NCI-H2171 (cell line): Measurements from ENCODE around the gene PSAPL1.

Source experiments
- DNase-seq: peaks from one replicate; lab custom pipeline; 2025; lab: John Stamatoyannopoulos, UW

PSAPL1 gene, protein sequence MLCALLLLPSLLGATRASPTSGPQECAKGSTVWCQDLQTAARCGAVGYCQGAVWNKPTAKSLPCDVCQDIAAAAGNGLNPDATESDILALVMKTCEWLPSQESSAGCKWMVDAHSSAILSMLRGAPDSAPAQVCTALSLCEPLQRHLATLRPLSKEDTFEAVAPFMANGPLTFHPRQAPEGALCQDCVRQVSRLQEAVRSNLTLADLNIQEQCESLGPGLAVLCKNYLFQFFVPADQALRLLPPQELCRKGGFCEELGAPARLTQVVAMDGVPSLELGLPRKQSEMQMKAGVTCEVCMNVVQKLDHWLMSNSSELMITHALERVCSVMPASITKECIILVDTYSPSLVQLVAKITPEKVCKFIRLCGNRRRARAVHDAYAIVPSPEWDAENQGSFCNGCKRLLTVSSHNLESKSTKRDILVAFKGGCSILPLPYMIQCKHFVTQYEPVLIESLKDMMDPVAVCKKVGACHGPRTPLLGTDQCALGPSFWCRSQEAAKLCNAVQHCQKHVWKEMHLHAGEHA

DNA sequence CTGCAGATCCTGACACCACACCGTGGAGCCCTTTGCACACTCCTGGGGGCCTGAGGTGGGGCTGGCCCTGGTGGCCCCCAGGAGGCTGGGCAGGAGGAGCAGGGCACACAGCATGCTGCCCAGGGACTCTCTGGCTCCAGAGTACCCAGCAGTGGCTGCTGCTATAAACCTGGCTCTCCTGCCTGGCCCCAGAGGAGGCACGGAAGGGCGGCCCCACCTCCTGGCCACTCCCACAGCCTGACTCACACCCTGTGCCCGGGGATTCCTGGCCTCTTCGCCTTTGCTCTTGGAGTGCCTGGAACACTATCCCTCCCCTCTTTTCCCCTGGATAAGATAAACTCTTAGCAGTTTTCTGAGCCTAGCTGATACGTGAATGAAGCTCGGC is at the start of gene PSAPL1:
TSS of gene PSAPL1 (minus strand) at position 165 of the 385 bp plus-strand sequence. CDS start at position 114, 51 bp downstream.
- DNase-seq: no peak

DNA sequence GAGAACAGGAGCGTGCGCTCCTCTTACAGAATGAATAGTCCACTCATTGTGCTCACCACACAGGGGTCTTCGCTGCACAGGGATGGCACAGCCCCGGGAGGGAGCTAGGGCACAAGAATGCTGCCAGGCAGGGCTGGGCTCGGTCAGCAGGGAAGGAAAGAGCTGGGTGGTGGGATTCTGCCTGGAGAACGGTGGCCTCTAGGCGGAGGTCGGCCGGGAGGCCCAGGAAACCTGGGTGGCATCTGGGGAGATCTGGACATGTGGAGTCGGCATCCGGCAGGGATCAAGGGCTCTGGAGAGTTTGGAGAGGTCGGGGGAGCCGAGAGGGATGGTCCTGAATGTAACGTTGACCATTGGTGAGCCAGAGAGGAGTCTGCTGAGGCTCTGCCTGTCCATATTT is 46.5 kb upstream of the PSAPL1 start:
- no peak for DNase-seq

DNA sequence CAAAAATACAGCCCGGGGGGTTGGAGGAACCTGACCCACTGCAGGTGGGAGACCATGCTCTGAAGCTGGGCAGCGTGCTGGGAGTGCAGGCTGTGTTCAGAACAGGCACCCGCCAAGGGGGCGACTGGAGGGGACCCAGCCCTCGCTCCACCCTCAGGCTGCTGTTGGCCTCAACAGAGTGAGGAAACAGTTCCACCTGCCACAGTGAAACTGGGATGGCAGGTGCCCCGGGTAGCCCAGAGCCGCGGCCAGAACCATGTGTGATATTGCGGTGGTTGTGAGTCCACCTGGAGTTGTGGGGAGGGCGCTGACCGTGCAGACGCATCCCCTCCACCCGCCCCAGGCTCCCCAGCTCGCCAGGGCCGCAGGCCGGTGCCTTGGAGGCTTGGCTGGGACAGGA is 45.7 kb upstream of the PSAPL1 start:
- DNase-seq: no peak

DNA sequence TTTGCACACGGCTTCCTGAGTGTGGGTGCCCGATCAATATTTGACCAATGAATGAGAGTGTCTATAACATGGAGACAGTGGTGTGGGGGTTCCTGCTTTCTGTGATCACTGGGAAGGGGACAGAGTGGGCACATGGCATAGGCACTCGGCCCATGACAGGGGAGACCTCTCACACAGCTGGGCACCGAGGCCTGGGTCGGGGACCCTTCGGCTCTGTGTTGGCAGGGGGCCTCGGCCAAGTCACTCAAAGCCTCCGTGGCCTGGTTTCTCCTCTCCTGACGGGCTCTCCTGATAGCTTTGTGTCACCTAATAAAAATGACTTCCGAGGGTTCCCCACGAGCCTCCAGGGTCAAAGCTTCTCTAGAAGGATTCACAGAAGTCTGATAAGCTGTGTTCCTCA is 43.9 kb upstream of the PSAPL1 start:
- no peak for DNase-seq

DNA sequence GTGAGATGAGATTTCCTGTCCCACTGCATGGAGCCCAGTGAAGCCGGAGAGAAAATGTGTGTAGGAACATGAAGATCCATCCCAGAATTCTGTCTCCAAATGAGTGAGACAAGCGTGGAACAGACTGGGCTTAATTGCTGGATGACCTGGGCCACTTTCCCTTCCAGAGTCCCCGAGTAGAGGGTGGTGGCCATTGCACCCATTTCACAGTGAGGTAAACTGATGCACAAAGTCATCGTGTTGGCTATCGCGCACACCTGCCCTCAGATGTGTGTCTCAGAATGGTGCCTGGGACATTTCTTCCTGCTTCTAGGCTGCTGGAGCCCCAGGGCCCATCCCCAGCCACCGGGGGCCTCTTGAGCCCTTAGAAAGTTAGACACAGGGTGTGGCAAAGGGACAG is 43.0 kb upstream of the PSAPL1 start:
- DNase-seq: no peak

DNA sequence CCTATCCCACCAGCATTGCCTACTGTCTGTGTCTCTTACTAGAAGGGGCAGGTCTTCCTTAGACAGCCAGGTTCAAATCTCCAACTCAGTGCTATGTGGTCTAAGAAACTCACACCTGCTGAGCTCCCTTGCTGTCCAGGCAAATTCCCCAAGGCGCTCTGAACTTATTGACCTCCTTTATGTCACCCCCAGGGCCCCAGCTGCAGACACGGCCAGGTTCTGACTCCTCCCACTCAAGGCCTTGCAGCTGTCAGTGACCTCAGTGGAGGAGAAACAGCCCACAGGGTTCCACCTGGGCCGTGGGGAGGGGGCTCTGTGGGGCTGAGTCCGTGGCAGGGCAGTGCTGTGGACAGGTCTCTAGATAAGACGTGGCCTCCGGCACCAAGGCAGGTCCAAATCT is 42.1 kb upstream of the PSAPL1 start:
- no peak for DNase-seq

DNA sequence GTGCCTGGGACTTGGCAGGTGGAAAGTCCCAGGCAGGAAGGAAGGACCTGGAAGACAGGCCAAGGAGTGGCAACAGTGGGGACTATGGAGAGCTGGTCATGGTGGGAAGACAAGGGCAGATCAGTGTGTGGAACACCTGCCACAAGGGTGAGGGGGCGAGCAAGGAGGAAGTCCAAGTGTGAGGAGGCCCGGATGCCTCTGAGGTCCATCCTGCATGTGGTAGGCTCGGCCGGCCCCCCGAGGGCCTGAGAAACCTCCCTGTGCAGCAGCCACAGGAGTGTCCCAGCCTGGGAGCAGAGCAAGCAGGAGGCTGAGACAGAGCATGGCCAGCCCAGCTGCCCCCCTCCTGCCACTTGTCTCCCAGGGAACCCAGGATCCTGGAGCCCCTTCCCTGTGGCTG is 40.5 kb upstream of the PSAPL1 start:
- no peak for DNase-seq

DNA sequence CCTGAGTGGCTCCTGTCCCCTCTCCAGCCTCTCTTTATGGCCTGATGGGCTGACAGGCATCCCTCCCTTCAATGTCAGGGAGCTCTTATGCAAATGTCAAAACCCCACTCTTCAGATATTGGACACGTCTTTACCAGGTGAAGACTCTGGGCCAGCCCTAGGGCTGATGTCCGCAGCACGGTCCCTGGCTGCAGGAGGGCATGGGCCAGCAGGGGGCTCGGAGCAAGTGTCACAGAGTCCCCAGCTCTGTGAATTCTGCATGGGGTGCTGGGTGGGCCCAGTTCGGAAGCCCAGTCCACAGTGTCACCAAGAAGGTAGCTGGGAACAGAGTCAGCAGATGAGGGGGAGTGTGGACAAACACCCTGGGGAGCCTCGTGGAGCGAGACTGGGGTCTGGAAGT is 39.6 kb upstream of the PSAPL1 start:
- DNase-seq: no peak

DNA sequence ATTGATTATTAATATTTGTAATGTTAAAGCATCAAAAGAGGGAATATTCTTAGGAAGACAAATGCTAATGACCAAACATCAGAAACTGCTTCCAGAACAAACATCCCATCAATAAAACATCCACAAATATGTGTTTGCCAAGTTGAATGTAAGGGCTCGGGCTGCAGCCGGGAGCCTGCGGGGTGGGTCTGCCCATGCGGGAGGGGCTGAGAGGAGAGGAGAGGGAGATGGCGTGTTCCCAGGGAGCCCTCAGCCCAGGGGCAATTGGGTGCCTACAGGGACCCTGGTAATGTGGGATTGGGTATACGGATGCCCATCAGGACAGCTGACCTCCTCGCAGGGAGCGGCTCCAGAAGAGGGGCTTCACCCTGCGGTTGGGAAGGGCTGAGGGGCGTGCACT is 38.4 kb upstream of the PSAPL1 start:
- DNase-seq: no peak

DNA sequence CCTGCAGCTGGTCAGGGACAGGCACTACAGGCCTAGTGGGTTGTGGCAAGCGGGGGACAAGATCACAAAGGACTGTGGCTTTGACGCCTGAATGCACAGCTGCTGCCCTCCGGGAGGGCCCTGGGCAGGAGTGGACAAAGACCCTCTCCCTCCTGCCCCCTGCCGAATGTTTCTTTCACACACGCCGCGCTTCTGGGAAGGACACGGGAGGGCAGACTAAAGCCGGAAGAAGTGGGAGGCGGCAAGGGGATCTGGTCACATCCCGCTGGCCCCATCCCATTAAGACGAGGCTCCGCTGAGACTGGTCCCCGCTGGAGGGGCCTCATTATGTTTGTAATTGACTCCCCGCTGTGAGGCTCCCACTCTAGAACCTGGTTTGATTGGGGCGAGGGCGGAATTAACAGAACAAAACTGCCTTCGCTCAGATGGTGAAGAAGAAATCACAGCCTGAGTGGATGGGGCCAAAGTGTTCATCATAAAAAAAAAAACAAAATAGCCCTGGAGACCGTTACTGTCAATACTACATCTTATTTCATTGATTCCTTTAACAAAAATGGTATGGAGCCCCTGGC is 37.8 kb upstream of the PSAPL1 start:
- DNase-seq: no peak

DNA sequence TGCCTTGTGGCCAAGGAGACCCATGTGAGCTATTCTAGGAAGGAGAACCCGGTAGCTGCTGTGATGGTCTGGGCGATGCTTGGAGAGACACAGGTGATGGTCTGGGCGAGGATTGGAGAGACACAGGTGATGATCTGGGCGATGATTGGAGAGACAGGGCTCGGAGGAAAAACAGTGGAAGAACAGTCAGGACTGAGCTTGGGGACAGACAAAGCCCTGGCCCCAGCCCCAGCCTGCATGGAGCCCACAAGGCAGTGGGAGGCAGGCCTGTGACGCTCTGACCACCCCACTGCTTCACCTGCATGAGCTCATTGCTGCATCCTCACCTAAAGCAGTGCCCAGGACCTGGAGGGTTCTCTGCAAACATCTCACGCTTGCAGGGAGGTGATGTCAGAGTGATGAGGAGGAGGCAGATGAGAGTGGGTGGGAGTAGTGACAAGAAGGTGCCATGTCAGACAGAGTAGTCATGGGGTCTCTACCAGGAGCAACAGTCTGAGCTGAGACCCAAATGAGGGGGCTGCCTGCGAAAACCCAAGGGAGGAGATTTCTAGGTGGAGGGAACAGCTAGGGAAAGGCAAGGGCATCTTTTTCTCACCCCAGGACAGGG is 35.9 kb upstream of the PSAPL1 start:
- no peak for DNase-seq

DNA sequence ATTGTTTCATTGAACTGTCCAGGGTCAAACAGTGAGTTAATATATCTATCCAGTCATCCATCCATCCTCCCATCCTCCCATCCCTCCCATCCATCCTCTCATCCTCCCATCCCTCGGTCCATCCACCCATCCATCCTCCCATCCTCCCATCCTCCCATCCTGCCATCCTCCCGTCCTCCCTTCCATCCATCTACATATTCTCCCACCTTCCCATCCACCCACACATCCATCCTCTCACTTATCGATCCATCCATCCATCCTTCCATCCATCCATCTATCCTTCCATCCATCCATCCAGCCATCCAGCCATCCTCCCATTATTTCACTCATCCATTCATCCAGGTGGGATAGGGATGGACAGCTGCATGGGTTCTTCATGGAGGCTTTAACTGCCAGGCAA is 35.4 kb upstream of the PSAPL1 start:
- DNase-seq: no peak

DNA sequence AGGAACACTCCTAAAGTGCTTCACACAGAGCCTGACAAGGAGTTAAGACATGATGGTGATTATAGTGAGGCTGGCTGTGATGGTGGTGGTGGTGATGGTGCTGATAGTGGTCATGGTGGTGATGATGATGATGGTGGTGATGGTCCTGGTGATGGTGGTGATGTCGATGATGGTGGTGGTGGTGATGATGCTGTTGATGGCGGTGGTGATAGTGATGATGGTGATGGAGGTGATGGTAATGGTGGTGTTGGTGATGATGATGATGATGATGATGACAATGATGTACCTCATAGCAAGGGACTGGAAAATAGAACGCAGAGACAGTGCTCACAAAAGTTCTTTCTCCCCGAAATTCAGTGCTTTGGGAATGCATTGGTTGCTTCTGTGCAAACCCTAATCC is 34.3 kb upstream of the PSAPL1 start:
- DNase-seq: no peak

DNA sequence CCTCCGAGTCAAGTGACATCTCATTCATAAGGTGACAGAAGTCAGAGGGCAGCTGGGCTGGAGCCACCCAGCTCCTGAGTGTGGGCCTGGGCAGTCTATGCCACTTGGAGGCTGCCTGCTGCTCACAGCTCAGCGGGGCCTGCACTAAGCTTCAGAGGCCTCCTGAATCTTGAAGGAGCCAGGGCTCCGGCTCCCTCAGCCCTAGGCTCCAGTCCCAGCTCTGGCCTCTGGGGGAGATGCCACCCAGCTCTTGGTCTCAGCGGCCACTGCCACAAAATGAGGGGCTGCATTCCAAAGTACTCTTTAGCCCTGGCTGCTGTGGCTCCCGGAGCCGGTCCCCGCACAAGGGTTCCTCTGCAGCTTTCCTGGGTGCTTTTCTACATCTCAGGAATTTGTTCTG is 32.7 kb upstream of the PSAPL1 start:
- no peak for DNase-seq

DNA sequence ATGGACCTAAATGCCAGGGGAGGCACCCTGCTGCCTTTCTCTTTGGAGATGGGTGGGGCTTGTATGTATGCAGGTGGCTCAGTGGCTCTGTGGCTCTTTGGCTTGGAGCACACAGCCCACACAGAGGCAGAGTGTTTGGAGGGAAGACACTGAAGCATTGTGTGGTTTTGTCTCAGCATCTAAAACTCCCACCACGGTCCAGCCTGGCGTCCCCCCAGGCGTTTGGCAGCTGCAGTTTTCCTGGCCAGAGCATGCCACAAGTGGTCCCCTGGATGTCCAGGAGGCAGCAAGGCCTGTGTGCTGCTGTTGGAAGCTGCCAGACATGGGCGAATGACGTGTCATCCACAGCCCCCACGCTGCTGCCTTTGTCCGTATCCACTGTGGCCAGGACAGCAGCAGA is 32.2 kb upstream of the PSAPL1 start:
- no peak for DNase-seq

DNA sequence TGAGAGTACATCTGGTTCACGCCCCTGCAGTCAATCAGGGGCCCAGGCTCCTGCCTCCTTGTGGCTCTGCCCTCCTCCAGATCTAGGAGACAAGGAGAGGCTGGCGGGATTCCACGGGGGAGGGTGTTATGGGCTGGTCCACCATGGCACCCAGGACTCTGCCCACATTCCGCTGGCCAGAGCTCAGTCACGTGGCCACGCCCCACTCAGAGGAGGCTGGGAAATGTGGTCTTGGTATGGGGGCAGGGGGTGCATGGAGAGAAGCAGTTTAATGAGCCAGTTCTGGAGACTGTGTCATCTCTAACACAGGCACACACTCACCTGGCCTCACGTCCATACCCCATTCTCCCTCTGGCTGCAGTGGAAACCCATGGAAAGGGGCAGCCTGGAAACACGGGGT is 31.5 kb upstream of the PSAPL1 start:
- no peak for DNase-seq

DNA sequence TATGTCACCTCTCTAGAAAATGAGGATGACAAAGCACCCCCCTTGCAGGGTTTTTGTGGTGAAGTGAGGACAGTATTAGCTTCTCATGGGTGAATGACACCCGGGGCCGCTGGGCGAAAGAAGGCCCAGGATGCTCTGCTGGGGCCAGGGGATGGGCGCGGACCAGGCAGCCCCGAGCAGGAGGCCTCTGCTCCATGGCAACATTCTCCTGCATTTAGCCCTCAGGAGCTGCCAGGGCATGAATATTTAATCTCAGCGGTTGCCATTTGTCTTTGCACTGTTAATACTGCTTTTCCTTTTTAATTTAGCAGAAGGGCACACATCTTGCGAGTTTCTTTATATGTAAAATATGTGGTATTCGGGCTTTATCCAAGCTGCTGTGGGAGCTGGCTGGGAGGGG is 30.3 kb upstream of the PSAPL1 start:
- no peak for DNase-seq

DNA sequence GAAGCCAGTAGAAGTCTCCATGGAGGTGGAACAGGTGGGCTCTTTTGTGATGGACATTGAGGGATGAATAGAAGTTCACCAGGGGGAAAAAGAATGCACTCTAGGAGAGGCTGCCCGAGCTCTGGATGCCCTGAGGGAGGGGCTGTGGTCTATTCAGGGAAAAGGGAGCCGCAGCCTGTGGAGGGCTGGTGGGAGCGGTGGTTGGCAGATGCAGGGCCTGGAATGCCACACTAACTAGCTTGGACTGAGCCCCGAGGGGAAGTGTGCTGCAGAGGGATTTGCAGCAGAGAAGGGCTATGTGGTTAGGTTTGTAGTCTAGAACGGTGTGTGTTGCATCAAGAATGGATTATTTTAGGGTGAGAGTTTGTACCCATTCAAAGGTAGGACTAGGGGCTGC is 29.5 kb upstream of the PSAPL1 start:
- DNase-seq: no peak

DNA sequence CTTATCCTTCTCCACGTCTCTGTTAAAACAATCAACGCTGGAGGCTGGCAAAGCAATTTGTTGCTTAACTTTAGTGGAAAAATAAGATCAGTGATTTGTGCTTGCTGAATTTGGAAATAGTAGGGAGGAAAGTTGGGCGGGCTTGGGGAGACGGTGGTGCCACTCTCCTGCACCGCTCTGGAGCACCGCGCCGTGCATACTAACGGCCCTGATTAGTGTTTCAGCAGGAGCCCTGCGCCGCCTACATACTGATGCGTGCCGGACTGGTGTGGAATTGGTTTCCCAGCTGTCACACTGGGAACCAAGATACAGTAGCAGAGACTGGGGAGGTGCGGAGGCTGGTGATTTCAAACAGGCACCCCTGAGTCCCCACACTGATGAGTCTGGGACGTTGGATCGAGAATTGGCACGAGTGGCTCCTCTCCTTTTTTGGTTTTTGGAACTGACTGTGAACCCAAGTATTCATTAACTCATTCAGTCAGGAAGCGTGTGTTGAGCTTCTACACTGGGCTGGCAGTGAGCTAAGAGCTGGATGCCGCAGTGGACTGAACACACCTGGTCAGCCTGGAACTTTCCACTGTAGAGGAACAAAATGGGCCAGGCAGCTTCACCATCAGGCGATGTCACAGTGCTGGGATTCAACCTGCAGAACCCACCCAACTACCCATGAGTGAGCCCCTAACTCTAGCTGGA is 29.0 kb upstream of the PSAPL1 start:
- no peak for DNase-seq

DNA sequence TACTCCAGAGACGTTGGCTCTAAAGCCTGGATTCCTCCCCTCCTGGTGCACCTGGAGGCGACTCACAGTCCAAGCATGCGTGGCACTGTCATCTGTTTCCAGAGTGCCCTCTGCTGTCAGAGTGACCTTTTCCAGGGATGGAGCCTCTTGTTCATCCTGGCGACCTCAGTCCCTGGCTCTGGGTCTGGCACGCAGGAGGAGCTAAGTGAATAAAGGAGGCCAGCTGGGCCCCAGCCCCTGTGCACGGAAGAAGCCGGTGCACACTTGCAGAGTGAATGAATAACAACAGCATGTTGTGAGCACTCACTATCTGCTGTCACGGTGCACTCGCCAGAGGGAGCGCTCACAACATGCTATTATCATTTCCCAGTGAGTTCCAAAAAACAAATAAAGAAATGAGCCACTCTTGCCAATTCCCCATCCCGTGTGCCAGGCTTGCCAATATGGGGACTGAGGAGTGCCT is 27.8 kb upstream of the PSAPL1 start:
- no peak for DNase-seq

DNA sequence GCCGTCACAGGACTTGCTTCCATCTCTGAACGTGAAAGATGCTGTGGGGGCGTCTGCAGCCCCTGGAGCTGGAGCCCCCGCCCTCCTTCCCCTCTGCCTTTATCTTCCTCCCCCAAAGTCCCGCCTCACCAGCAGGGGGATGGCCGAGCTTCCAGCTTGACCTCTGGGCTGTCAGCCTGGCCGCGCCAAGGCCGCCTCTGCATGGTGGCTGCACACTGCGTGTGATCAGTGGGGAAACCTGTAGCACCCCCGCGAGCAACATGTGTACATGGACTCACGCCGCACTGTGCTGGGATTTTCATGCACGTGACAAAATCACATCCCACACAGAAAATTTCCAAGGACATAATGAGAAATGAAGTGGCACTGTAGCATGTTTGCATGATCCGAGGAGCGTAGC is 26.5 kb upstream of the PSAPL1 start:
- DNase-seq: no peak

DNA sequence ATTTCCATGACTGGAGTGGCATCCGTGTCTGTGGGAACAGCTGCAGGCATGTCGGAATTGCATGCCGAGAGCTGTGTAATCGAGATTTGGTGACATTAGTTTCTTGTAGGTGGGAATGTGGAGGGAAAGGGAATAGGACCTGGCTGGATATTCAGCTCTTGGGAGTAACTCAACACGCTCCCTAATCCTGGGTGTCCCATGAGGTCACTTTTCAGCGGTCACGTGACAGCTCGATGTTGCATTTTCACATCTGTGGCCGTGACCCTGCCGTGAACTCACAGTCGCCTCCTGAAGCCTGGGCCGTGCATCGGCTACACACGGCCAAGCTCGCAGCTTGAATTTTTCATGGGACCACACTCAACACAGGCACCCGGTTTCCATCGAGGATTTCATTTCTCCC is 25.8 kb upstream of the PSAPL1 start:
- no peak for DNase-seq

DNA sequence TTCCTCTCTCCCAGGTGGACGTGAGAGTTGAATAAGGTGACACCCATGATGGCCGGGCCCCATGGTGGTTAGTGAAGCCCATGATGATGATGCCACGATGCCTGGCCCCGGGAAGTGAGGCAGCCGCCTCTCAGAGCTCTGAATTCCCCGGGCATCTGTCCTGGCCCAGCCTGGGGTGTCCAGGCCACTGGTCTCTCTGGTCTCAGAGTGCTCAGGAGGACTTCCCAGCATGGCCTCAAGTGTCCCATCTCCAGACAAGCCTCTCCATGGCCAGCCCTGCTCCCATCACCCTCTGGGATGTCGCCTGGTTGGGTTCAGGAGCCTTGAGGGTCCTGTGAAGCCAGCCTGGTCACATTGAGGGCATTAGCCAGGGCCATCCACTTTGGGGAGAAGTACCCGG is 24.7 kb upstream of the PSAPL1 start:
- DNase-seq: no peak
